H9 (cell line): ENCODE data around the gene SLC30A5. TPM values are rescaled to one million over a fixed set of nuclear protein-coding genes. Genes with fewer than 3 reads are reported as not detected.

Experiments
- DNase-seq: peaks from one replicate; pipeline ENCODE4 v3.0.0-alpha.2; 2017
- H2AFZ ChIP-seq: one replicate; pipeline ENCODE4 v1.6.1; 2013; ENCODE audit warnings: mild to moderate bottlenecking, low read length, control low read depth, moderate library complexity
- H2AK5ac ChIP-seq: 2 replicates; pipeline ENCODE4 v1.6.1; 2013; ENCODE audit warnings: low read length, control low read depth, mixed read lengths; ENCODE audit not compliant: insufficient read length
- H2BK120ac ChIP-seq: one replicate; pipeline ENCODE4 v1.6.1; 2013; ENCODE audit warnings: low read depth, mild to moderate bottlenecking, low read length, control low read depth, inconsistent platforms; ENCODE audit not compliant: poor library complexity, severe bottlenecking
- H2BK12ac ChIP-seq: 2 replicates; pipeline ENCODE4 v1.6.1; 2013; ENCODE audit warnings: low read length, control low read depth, mixed read lengths, low read depth; ENCODE audit not compliant: insufficient read length
- H2BK15ac ChIP-seq: 2 replicates; pipeline ENCODE4 v1.6.1; 2013; ENCODE audit warnings: low read depth, low read length, control low read depth
- H2BK20ac ChIP-seq: one replicate; pipeline ENCODE4 v1.6.1; 2013; ENCODE audit warnings: low read depth, mild to moderate bottlenecking, low read length, control low read depth, inconsistent platforms; ENCODE audit not compliant: poor library complexity, severe bottlenecking
- H2BK5ac ChIP-seq: 2 replicates; pipeline ENCODE4 v1.6.1; 2013; ENCODE audit warnings: low read length, control low read depth, mixed read lengths; ENCODE audit not compliant: insufficient read length
- H3K14ac ChIP-seq: 2 replicates; pipeline ENCODE4 v1.6.1; 2013; ENCODE audit warnings: low read length, control low read depth; ENCODE audit not compliant: insufficient read depth
- H3K18ac ChIP-seq: 2 replicates; pipeline ENCODE4 v1.6.1; 2013; ENCODE audit warnings: low read depth, mild to moderate bottlenecking, mixed read lengths, low read length, control low read depth; ENCODE audit not compliant: insufficient read length
- H3K23ac ChIP-seq: 2 replicates; pipeline ENCODE4 v1.6.1; 2013; ENCODE audit warnings: low read length, control low read depth, mixed read lengths, low read depth; ENCODE audit not compliant: insufficient read length
- H3K23me2 ChIP-seq: 2 replicates; pipeline ENCODE4 v1.6.1; 2013; ENCODE audit warnings: low read depth, mild to moderate bottlenecking, mixed read lengths, low read length, control low read depth; ENCODE audit not compliant: insufficient read length, poor library complexity, severe bottlenecking
- H3K27ac ChIP-seq: 2 replicates; pipeline ENCODE4 v1.5.1; 2013; ENCODE audit warnings: low read length, control low read depth, mixed read lengths, low read depth; ENCODE audit not compliant: insufficient read length
- H3K27me3 ChIP-seq: 2 replicates; pipeline ENCODE4 v1.6.1; 2013; ENCODE audit warnings: low read length, control low read depth, inconsistent platforms; ENCODE audit not compliant: insufficient read depth
- H3K4ac ChIP-seq: 2 replicates; pipeline ENCODE4 v1.6.1; 2013; ENCODE audit warnings: low read depth, mild to moderate bottlenecking, control low read depth, inconsistent platforms, low read length, moderate library complexity
- H3K4me1 ChIP-seq: 2 replicates; pipeline ENCODE4 v1.6.1; 2013; ENCODE audit warnings: low read length, control low read depth, inconsistent platforms; ENCODE audit not compliant: insufficient read depth
- H3K4me2 ChIP-seq: 2 replicates; pipeline ENCODE4 v1.6.1; 2013; ENCODE audit warnings: low read length, control low read depth, mixed read lengths; ENCODE audit not compliant: insufficient read length, insufficient read depth
- H3K56ac ChIP-seq: 2 replicates; pipeline ENCODE4 v1.6.1; 2013; ENCODE audit warnings: low read depth, mild to moderate bottlenecking, mixed read lengths, low read length, control low read depth; ENCODE audit not compliant: insufficient read length
- H3K79me1 ChIP-seq: 2 replicates; pipeline ENCODE4 v1.6.1; 2013; ENCODE audit warnings: low read depth, mild to moderate bottlenecking, moderate library complexity, low read length, control low read depth, inconsistent platforms; ENCODE audit not compliant: insufficient read depth, poor library complexity, severe bottlenecking
- H3K79me2 ChIP-seq: 2 replicates; pipeline ENCODE4 v1.6.1; 2013; ENCODE audit warnings: low read length, control low read depth, inconsistent platforms; ENCODE audit not compliant: insufficient read depth
- H3K9ac ChIP-seq: 2 replicates; pipeline ENCODE4 v1.6.1; 2013; ENCODE audit warnings: low read length, control low read depth, mixed read lengths; ENCODE audit not compliant: insufficient read length; ENCODE audit errors: extremely low read depth
- H3K9me3 ChIP-seq: one replicate; pipeline ENCODE4 v1.6.1; 2013; ENCODE audit warnings: low read depth, low read length, inconsistent platforms; ENCODE audit not compliant: control insufficient read depth
- H3T11ph ChIP-seq: one replicate; pipeline ENCODE4 v1.6.1; 2013; ENCODE audit warnings: mild to moderate bottlenecking, low read length, control low read depth, inconsistent platforms
- H4K20me1 ChIP-seq: one replicate; pipeline ENCODE4 v1.6.1; 2013; ENCODE audit not compliant: control insufficient read depth, insufficient read length, insufficient read depth
- H4K5ac ChIP-seq: 2 replicates; pipeline ENCODE4 v1.6.1; 2013; ENCODE audit warnings: low read depth, mild to moderate bottlenecking, mixed read lengths, low read length, control low read depth; ENCODE audit not compliant: insufficient read length
- H4K8ac ChIP-seq: replicated peaks from 2 replicates; pipeline ENCODE4 v1.6.1; 2013; ENCODE audit warnings: low read length, control low read depth, mixed read lengths, low read depth; ENCODE audit not compliant: insufficient read length
- H4K91ac ChIP-seq: 2 replicates; pipeline ENCODE4 v1.6.1; 2013; ENCODE audit warnings: low read depth, mild to moderate bottlenecking, moderate library complexity, mixed read lengths, low read length, control low read depth; ENCODE audit not compliant: insufficient read length
- H3K27ac Mint-ChIP-seq, 3 experiments: 2 replicates in 2 of 3; 3 replicates in 1 of 3; pipeline ENCODE4 v1.8.0; 2020 to 2021; ENCODE audit warnings: mixed read lengths in 3 of 3, mild to moderate bottlenecking in 1 of 3, moderate library complexity in 1 of 3
- H3K27me3 Mint-ChIP-seq: 2 replicates; pipeline ENCODE4 v1.8.0; 2021; ENCODE audit warnings: low read depth, mild to moderate bottlenecking, moderate library complexity, mixed read lengths
- H3K36me3 Mint-ChIP-seq, 3 experiments: 2 replicates in 2 of 3; 3 replicates in 1 of 3; pipeline ENCODE4 v1.8.0; 2020 to 2021; ENCODE audit warnings: low read depth in 3 of 3, mixed read lengths in 3 of 3; ENCODE audit not compliant: insufficient read depth in 1 of 3
- H3K4me1 Mint-ChIP-seq, 2 experiments: 2 replicates each; pipeline ENCODE4 v1.8.0; 2020; ENCODE audit warnings: mixed read lengths in 2 of 2
- H3K4me3 Mint-ChIP-seq, 2 experiments: 2 replicates in 1 of 2; 3 replicates in 1 of 2; pipeline ENCODE4 v1.8.0; 2020 to 2021; ENCODE audit warnings: mild to moderate bottlenecking in 2 of 2, mixed read lengths in 2 of 2, moderate library complexity in 1 of 2
- H3K9me3 Mint-ChIP-seq, 2 experiments: 2 replicates in 1 of 2; 3 replicates in 1 of 2; pipeline ENCODE4 v1.8.0; 2020; ENCODE audit warnings: mild to moderate bottlenecking in 2 of 2, mixed read lengths in 2 of 2, moderate library complexity in 1 of 2
- CTCF ChIP-seq: fragments of 200-600 bp; sonication (generic); conservative IDR thresholded peaks from 3 replicates; pipeline ENCODE4 v1.8.0; 2021; ENCODE audit warnings: antibody characterized with exemption, mild to moderate bottlenecking
- WGBS: extraction: QIAGEN DNeasy Blood & Tissue Kit; methylation state at CpG from one replicate; pipeline ENCODE4 v1.1.7; 2013; ENCODE audit warnings: missing lambda C conversion rate, low lambda C conversion rate, mixed read lengths; ENCODE audit not compliant: insufficient read length; ENCODE audit errors: extremely low coverage; 5-methylcytosine and 5-hydroxymethylcytosine counted together
- total RNA-seq: library from RNA; stranded (reverse); gene quantifications from 2 replicates; pipeline ENCODE4 v1.2.1, GENCODE V29; 2021

Gene SLC30A5
- total RNA-seq, 1 experiment from 2014 or later, result 33.7 TPM

- no peak overlapping the region for H4K91ac ChIP-seq
- H3K18ac ChIP-seq, result no peak overlapping the region
- Mint-ChIP-seq H3K4me1 (peaks cover 0 to 3% of the 10 kb centered on the region in 2 experiments; a peak in 1 of 4 replicates), H3K36me3 (peaks cover 6 to 44% (median 39%) of the 10 kb centered on the region in 3 experiments; a peak in 6 of 7 replicates), H3K4me3 (no peak overlapping the region), H3K9me3 (no peaks in the 10 kb centered on the region), H3K27me3 (no peaks in the 10 kb centered on the region), H3K27ac (no peak overlapping the region)
- H3K23ac ChIP-seq, result no peak overlapping the region
- H3K4ac ChIP-seq, result no peak overlapping the region
- no peaks in the 10 kb centered on the region for H3K79me2 ChIP-seq
- H3K4me1 ChIP-seq, result no peaks in the 10 kb centered on the region
- no peaks in the 10 kb centered on the region for H3K9me3 ChIP-seq
- no peak overlapping the region for H2AFZ ChIP-seq
- H4K8ac ChIP-seq, result no peak overlapping the region
- no peak for TF ChIP-seq CTCF
- no peak overlapping the region for H2BK20ac ChIP-seq
- H3K27ac ChIP-seq, result no peak overlapping the region
- H3K14ac ChIP-seq, result no peak overlapping the region
- H2BK15ac ChIP-seq, result no peak overlapping the region
- H3K4me2 ChIP-seq, result no peak overlapping the region
- no peak overlapping the region for H2AK5ac ChIP-seq
- no peak for DNase-seq
- H3K56ac ChIP-seq, result no peak overlapping the region
- H2BK120ac ChIP-seq, result no peak overlapping the region
- no CpG with 5 or more reads among the region's 3 CpGs for WGBS
- no peak overlapping the region for H2BK12ac ChIP-seq
- H3K9ac ChIP-seq, result no peak overlapping the region
- H4K20me1 ChIP-seq, result no peaks in the 10 kb centered on the region
- no peak overlapping the region for H2BK5ac ChIP-seq
- H3T11ph ChIP-seq, result no peak overlapping the region
- H3K79me1 ChIP-seq, result no peaks in the 10 kb centered on the region
- H3K27me3 ChIP-seq, result no peaks in the 10 kb centered on the region
- H3K23me2 ChIP-seq, result no peaks in the 10 kb centered on the region
- no peak overlapping the region for H4K5ac ChIP-seq
These were observed 21.7 kb downstream of the SLC30A5 start for GRCh38 chr5:69115526-69115925.
